ENCODE measurements around the gene THYN1.

DNA sequence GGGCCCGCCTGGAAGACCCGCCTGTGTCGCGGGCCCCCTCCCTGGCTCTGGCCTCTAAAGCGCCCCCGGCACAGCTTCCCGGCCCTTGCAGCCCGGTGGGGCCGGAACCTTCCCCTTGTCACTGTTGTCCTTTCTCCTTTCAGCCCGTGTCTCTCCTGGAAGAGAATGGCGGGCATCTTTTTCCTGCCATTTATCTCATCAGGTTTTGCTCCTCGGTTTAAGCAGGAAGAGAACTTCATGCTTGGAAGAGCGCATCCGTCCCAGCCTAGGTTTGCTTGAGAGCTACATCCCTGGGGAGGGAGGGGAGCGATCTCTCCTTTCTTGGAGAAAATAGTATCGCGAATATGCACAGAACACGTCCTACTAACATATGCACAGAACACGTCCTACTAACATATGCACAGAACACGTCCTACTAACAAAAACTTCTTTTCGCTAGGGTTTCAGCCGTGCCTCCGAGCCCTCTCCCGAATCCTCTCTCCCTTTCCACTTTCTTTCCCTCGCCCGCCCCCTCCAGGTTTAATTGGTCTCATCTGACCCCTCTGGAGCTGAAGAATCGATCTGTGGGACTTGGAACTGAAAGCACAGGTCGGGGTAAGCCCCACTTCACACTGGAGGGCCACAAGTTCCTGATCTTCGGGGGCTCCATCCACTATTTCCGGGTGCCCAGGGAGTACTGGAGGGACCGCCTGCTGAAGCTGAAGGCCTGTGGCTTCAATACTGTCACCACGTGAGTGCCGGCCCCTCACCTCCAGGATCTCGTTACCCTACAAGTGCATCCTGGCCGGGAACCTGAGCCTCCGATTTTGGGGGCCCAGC, 24.2 kb upstream of the THYN1 start:
- no peak for TF ChIP-seq GATA3 (IDR thresholded peaks at IDR 0.05; ENCODE audit: low read depth, low read length)
- no peak for TF ChIP-seq GATA2 (IDR thresholded peaks at IDR 0.05; ENCODE audit: low read depth, low read length)
